Osteoblast (primary cell): ENCODE data around the gene RBM39. TPM values are rescaled to one million over a fixed set of nuclear protein-coding genes. Genes with fewer than 3 reads are reported as not detected.
A peak's percentile ranks its signal among the peaks of the same experiment; 100 is the strongest.

Experiments used
- DNase-seq: peaks from one replicate; pipeline ENCODE4 v3.0.0; 2011; ENCODE audit warnings: low spot score, mixed read lengths; ENCODE audit not compliant: insufficient read length; ENCODE audit errors: missing footprints
- H2AFZ ChIP-seq: 2 replicates; pipeline ENCODE4 v1.6.0; 2011; ENCODE audit warnings: mild to moderate bottlenecking, low read length
- H3K27ac ChIP-seq: 2 replicates; pipeline ENCODE4 v1.5.1; 2011; ENCODE audit warnings: mild to moderate bottlenecking, low read depth, low read length, moderate library complexity
- H3K27me3 ChIP-seq: 2 replicates; pipeline ENCODE4 v1.6.0; 2012; ENCODE audit warnings: mild to moderate bottlenecking, control low read depth, inconsistent platforms, low read length, moderate library complexity; ENCODE audit not compliant: insufficient read depth
- H3K36me3 ChIP-seq: 2 replicates; pipeline ENCODE4 v1.5.1; 2011; ENCODE audit warnings: mild to moderate bottlenecking, low read length, control low read depth, moderate library complexity; ENCODE audit not compliant: insufficient read depth
- H3K4me1 ChIP-seq: 2 replicates; pipeline ENCODE4 v1.5.1; 2011; ENCODE audit warnings: mild to moderate bottlenecking, low read length, control low read depth, moderate library complexity; ENCODE audit not compliant: insufficient read depth
- H3K4me2 ChIP-seq: 2 replicates; pipeline ENCODE4 v1.6.0; 2011; ENCODE audit warnings: mild to moderate bottlenecking, low read length; ENCODE audit not compliant: insufficient read depth
- H3K4me3 ChIP-seq: fragments of 200-600 bp; sonication (generic); 3 replicates; pipeline ENCODE4 v1.5.1; 2012; ENCODE audit warnings: mild to moderate bottlenecking, low read length, inconsistent platforms; ENCODE audit not compliant: insufficient read depth
- H3K79me2 ChIP-seq: 2 replicates; pipeline ENCODE4 v1.6.0; 2012; ENCODE audit warnings: mild to moderate bottlenecking, low read length, control low read depth, inconsistent platforms; ENCODE audit not compliant: insufficient read depth
- H3K9me3 ChIP-seq: 2 replicates; pipeline ENCODE4 v1.5.1; 2011; ENCODE audit warnings: low read depth, low read length, control low read depth
- H4K20me1 ChIP-seq: 2 replicates; pipeline ENCODE4 v1.6.0; 2012; ENCODE audit warnings: mild to moderate bottlenecking, low read length, control low read depth; ENCODE audit not compliant: insufficient read depth
- small RNA-seq: library from RNA; depleted of rRNA; stranded (forward); fragments of <200 nt; gene quantifications from one replicate; pipeline ENCODE3, GENCODE V24; 2012
- total RNA-seq: library from RNA; depleted of rRNA; stranded (reverse); fragments of >200 nt; gene quantifications from 2 replicates; pipeline ENCODE4 v1.2.3, GENCODE V29; 2012
- TF ChIP-seq, protein P1 (sequence below): IDR thresholded peaks from 2 replicates; pipeline ENCODE4 v1.5.1; 2011; ENCODE audit warnings: mild to moderate bottlenecking, low read depth, low read length, moderate library complexity; ENCODE audit errors: extremely low read depth

RBM39 gene
- total RNA-seq, 1 donor, result 300 TPM

DNA sequence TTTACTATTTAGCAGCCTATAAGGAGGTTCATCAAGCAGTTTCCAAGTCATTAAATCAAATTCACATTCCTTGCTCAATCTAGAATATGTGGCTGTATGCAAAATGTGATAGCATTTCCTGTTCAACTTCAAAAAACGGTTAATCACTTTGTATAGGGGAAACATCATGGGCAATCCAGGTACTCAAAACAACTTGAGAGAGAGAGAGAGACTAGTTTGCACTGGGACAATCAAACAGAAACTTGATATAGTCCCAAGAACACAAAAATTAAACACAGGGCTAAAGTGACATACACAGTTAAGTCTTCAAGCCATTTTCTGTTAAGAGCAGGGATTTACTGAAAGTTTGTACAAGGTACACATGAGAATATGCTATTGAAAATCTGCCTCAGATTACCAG lies 84.8 kb downstream of the RBM39 start:
- DNase-seq, result no peak
- TF ChIP-seq, protein P1, sequence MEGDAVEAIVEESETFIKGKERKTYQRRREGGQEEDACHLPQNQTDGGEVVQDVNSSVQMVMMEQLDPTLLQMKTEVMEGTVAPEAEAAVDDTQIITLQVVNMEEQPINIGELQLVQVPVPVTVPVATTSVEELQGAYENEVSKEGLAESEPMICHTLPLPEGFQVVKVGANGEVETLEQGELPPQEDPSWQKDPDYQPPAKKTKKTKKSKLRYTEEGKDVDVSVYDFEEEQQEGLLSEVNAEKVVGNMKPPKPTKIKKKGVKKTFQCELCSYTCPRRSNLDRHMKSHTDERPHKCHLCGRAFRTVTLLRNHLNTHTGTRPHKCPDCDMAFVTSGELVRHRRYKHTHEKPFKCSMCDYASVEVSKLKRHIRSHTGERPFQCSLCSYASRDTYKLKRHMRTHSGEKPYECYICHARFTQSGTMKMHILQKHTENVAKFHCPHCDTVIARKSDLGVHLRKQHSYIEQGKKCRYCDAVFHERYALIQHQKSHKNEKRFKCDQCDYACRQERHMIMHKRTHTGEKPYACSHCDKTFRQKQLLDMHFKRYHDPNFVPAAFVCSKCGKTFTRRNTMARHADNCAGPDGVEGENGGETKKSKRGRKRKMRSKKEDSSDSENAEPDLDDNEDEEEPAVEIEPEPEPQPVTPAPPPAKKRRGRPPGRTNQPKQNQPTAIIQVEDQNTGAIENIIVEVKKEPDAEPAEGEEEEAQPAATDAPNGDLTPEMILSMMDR, result no peak
- Histone ChIP-seq H3K79me2 (peaks cover 99% of the 10 kb centered on the region), H3K9me3 (no peaks in the 10 kb centered on the region), H3K27ac (no peak overlapping the region), H3K4me3 (no peak overlapping the region), H4K20me1 (peaks cover 90% of the 10 kb centered on the region), H3K4me2 (no peak overlapping the region), H3K4me1 (peaks cover 13% of the 10 kb centered on the region), H3K36me3 (peaks cover 29% of the 10 kb centered on the region), H3K27me3 (no peaks in the 10 kb centered on the region), H2AFZ (no peak overlapping the region)

DNA sequence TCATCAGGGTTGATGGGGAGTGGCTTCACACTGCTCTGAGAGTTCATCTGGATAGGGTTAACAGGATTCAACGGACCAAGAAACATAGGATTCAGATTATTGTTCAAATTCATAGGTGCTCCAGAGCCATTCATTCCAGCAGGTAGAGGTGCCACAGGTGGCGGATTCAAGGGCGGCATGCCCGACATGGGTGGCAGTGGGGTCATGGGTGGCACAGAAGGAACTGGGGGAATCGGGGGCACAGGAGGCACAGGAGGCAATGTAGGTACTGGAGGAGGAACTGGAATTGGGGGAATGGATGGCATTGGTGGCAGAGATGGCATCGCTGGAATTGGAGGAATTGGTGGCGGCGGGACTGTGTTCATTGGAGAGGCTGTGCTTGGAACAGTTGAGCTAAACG lies 87.6 kb downstream of the RBM39 start:
- Histone ChIP-seq H3K27me3 (no peaks in the 10 kb centered on the region), H3K9me3 (no peaks in the 10 kb centered on the region), H4K20me1 (peaks cover 87% of the 10 kb centered on the region), H2AFZ (no peak overlapping the region), H3K79me2 (peaks cover 99% of the 10 kb centered on the region), H3K4me1 (no peaks in the 10 kb centered on the region), H3K4me2 (no peak overlapping the region), H3K36me3 (peaks cover 35% of the 10 kb centered on the region), H3K27ac (no peak overlapping the region), H3K4me3 (no peak overlapping the region)
- DNase-seq, result no peak
- TF ChIP-seq, protein P1, result no peak

DNA sequence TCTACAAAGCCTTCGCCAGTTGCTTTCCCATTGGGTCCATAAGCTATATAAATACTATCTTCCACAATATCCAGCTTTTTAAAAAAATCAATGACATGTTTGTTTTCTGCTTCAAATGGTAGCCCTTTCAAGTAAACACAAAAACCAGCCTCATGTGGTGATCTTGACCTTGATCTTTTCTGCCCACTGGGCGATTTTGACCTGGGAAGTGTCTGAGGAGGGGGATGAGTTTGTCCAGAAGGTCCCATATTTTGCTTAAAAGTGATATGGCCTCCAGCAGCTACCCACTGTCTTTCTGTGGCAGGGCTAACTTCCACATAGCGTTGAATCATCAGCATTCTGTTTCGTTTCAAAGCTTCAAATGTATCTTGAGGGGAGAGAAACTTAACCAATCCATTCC lies 88.2 kb downstream of the RBM39 start:
- TF ChIP-seq, protein P1, result no peak
- peak; percentile 21 for DNase-seq
- Histone ChIP-seq H3K4me1 (no peaks in the 10 kb centered on the region), H4K20me1 (peaks cover 87% of the 10 kb centered on the region), H3K9me3 (no peaks in the 10 kb centered on the region), H2AFZ (no peak overlapping the region), H3K27me3 (no peaks in the 10 kb centered on the region), H3K27ac (no peak overlapping the region), H3K4me2 (no peak overlapping the region), H3K79me2 (peaks cover 99% of the 10 kb centered on the region), H3K36me3 (peaks cover 35% of the 10 kb centered on the region), H3K4me3 (no peak overlapping the region)

Small RNAs within 50 kb of the gene (small RNA-seq; reads per million reads assigned to genes)
- not detected for gene RF00026

Other genes with a start within 250 kb of the RBM39 start
- gene C20orf173, start 212.6 kb downstream of the RBM39 start, total RNA-seq, result not detected in 2 replicates
- gene ERGIC3, start 200.2 kb downstream of the RBM39 start, total RNA-seq, result 475 and 538 TPM in 2 replicates
- gene SPAG4, start 126.4 kb downstream of the RBM39 start, total RNA-seq, result 3.2 and 4.0 TPM in 2 replicates
- gene CPNE1, start 77.4 kb downstream of the RBM39 start, total RNA-seq, result 165 and 166 TPM in 2 replicates
- gene RBM12, start 77.4 kb downstream of the RBM39 start, total RNA-seq, result 57.8 and 62.6 TPM in 2 replicates
- gene NFS1, start 42.9 kb downstream of the RBM39 start, total RNA-seq, result 21.7 and 29.5 TPM in 2 replicates
- gene ROMO1, start 42.9 kb downstream of the RBM39 start, total RNA-seq, result 108 and 124 TPM in 2 replicates
- 34.8 and 39.1 TPM in 2 replicates for gene PHF20, start 29.8 kb upstream of the RBM39 start, total RNA-seq
- 69.8 and 74.6 TPM in 2 replicates for gene SCAND1, start 212.2 kb upstream of the RBM39 start, total RNA-seq
- 0.72 and 2.1 TPM in 2 replicates for gene CNBD2, start 226.3 kb upstream of the RBM39 start, total RNA-seq